C4-2B (cell line): ENCODE data around the gene ZC3H14.

Source experiments
- H3K27ac ChIP-seq: fragments of 450-650 bp; 2 replicates; pipeline ENCODE4 v1.5.1; 2017
- CTCF ChIP-seq: fragments of 450-650 bp; conservative IDR thresholded peaks from 2 replicates; pipeline ENCODE4 v1.5.1; 2017; ENCODE audit warnings: mild to moderate bottlenecking
- ZFX ChIP-seq: fragments of 450-650 bp; IDR thresholded peaks from 2 replicates; pipeline ENCODE4 v1.6.1; 2017

Gene ZC3H14

GRCh38 chr14:88545256-88545655 lies 17.6 kb upstream of the ZC3H14 start:
- H3K27ac ChIP-seq, result no peak overlapping the region
- no peak for TF ChIP-seq ZFX
- TF ChIP-seq CTCF, result no peak

- no peak for TF ChIP-seq CTCF
- TF ChIP-seq ZFX, result no peak
- peak overlapping the region; percentile 49; the same call in 1 of the 2 replicates for H3K27ac ChIP-seq
Measured at GRCh38 chr14:88546621-88547385, 16.0 kb upstream of the ZC3H14 start.

- peak overlapping the region; percentile 49; the same call in 1 of the 2 replicates for H3K27ac ChIP-seq
- no peak for TF ChIP-seq ZFX
- no peak for TF ChIP-seq CTCF
Measured at GRCh38 chr14:88547386-88547780, 15.5 kb upstream of the ZC3H14 start.

- no peak for TF ChIP-seq CTCF
- TF ChIP-seq ZFX, result no peak
- H3K27ac ChIP-seq, result no peak overlapping the region
Measured at GRCh38 chr14:88550078-88550477, 12.8 kb upstream of the ZC3H14 start.

GRCh38 chr14:88551094-88551870 lies 11.6 kb upstream of the ZC3H14 start:
- TF ChIP-seq ZFX, result no peak
- no peak for TF ChIP-seq CTCF
- H3K27ac ChIP-seq, result no peak overlapping the region

- TF ChIP-seq ZFX, result no peak
- no peak for TF ChIP-seq CTCF
- no peak overlapping the region for H3K27ac ChIP-seq
Measured at GRCh38 chr14:88551980-88552431, 10.8 kb upstream of the ZC3H14 start.

GRCh38 chr14:88552876-88553275 lies 10.0 kb upstream of the ZC3H14 start:
- no peak for TF ChIP-seq CTCF
- TF ChIP-seq ZFX, result no peak
- no peak overlapping the region for H3K27ac ChIP-seq
